Bronchial epithelial cell (primary cell): Measurements from ENCODE around the gene TRABD2A. TPM values are rescaled to one million over a fixed set of nuclear protein-coding genes. Genes with fewer than 3 reads are reported as not detected.

Source experiments
- DNase-seq: peaks from one replicate; pipeline ENCODE4 v3.0.0-alpha.2; 2010; ENCODE audit warnings: low read depth
- FAIRE-seq: peaks from 2 replicates; lab custom pipeline; 2011; peaks lifted over from hg19 to GRCh38; lab: Jason Lieb, UNC
- H3K27me3 ChIP-seq: 2 replicates; pipeline ENCODE4 v1.5.1; 2011; ENCODE audit warnings: low read length; ENCODE audit not compliant: control insufficient read depth, insufficient read depth
- H3K36me3 ChIP-seq: 2 replicates; pipeline ENCODE4 v1.5.1; 2011; ENCODE audit warnings: low read length; ENCODE audit not compliant: control insufficient read depth, insufficient read depth
- H3K4me3 ChIP-seq: 2 replicates; pipeline ENCODE4 v1.5.1; 2011; ENCODE audit warnings: mild to moderate bottlenecking, low read depth, low read length, control low read depth
- CTCF ChIP-seq: IDR thresholded peaks from 2 replicates; pipeline ENCODE4 v1.5.1; 2011; ENCODE audit warnings: mild to moderate bottlenecking, moderate library complexity, low read length, control low read depth, inconsistent platforms; ENCODE audit not compliant: insufficient read depth, severe bottlenecking
- total RNA-seq: library from RNA; depleted of rRNA; stranded (reverse); fragments of >200 nt; gene quantifications from 2 replicates; pipeline ENCODE4 v1.2.1, GENCODE V29; 2014

TRABD2A gene
- total RNA-seq, 1 donor from 2014 or later = 1.3 TPM

GRCh38 chr2:84885111-84885510, 4.2 kb upstream of the TRABD2A start:
- H3K4me3 ChIP-seq = no peak overlapping the region
- peaks cover 6% of the 10 kb centered on the region for H3K27me3 ChIP-seq
- H3K36me3 ChIP-seq = no peaks in the 10 kb centered on the region
- FAIRE-seq (no peak), DNase-seq (no peak)
- TF ChIP-seq CTCF = no peak

- DNase-seq (no peak), FAIRE-seq (no peak)
- Histone ChIP-seq H3K36me3 (no peaks in the 10 kb centered on the region), H3K4me3 (no peak overlapping the region), H3K27me3 (peaks cover 11% of the 10 kb centered on the region)
- no peak for TF ChIP-seq CTCF
Observed at GRCh38 chr2:84884449-84884848, 3.6 kb upstream of the TRABD2A start.

- peaks cover 15% of the 10 kb centered on the region for H3K27me3 ChIP-seq
- DNase-seq (no peak), FAIRE-seq (no peak)
- no peak for TF ChIP-seq CTCF
- H3K36me3 ChIP-seq = no peaks in the 10 kb centered on the region
- H3K4me3 ChIP-seq = no peak overlapping the region
Observed at GRCh38 chr2:84882775-84883550, 2.1 kb upstream of the TRABD2A start.

- FAIRE-seq = no peak
- peaks cover 15% of the 10 kb centered on the region for H3K27me3 ChIP-seq
- no peak overlapping the region for H3K4me3 ChIP-seq
- no peak for DNase-seq
- no peak for TF ChIP-seq CTCF
- no peaks in the 10 kb centered on the region for H3K36me3 ChIP-seq
Observed at GRCh38 chr2:84882414-84882738, 1.5 kb upstream of the TRABD2A start.

GRCh38 chr2:84881581-84882413, 913 bp upstream of the TRABD2A start:
- TF ChIP-seq CTCF = peak; percentile 77
- no peak for FAIRE-seq

More at GRCh38 chr2:84881581-84882413, 913 bp upstream of the TRABD2A start:
- Histone ChIP-seq H3K4me3 (peak overlapping the region; percentile 38), H3K36me3 (no peaks in the 10 kb centered on the region), H3K27me3 (peaks cover 15% of the 10 kb centered on the region)
- peak; percentile 73 for DNase-seq
